ENCODE data around the gene ASAP2.

Gene ASAP2

GRCh38 chr2:9299161-9300100 lies 92.8 kb downstream of the ASAP2 start:
- no peak for TF ChIP-seq CTCF (IDR thresholded peaks at IDR 0.05)

- no peak for TF ChIP-seq CTCF (IDR thresholded peaks at IDR 0.05)
These were observed 93.6 kb downstream of the ASAP2 start for GRCh38 chr2:9300214-9300613.

GRCh38 chr2:9300829-9301453 lies 94.3 kb downstream of the ASAP2 start:
- TF ChIP-seq CTCF (IDR thresholded peaks at IDR 0.05) = no peak

- TF ChIP-seq CTCF (IDR thresholded peaks at IDR 0.05) = no peak
These were observed 96.1 kb downstream of the ASAP2 start for GRCh38 chr2:9302755-9303154.

GRCh38 chr2:9303528-9304225 lies 97.1 kb downstream of the ASAP2 start:
- TF ChIP-seq CTCF (IDR thresholded peaks at IDR 0.05) = no peak

- TF ChIP-seq CTCF (IDR thresholded peaks at IDR 0.05) = no peak
These were observed 100.3 kb downstream of the ASAP2 start for GRCh38 chr2:9306911-9307310.

GRCh38 chr2:9307535-9307934 lies 100.9 kb downstream of the ASAP2 start:
- no peak for TF ChIP-seq CTCF (IDR thresholded peaks at IDR 0.05)
